SJSA1 (cell line): ENCODE results near the gene PCDHGA9. TPM values are rescaled to one million over a fixed set of nuclear protein-coding genes. Genes with fewer than 3 reads are reported as not detected.
"Not testable (repeated sequence)": the region's sequence is repeated elsewhere in the genome, so short reads cannot be mapped to it uniquely, and the experiment has no call there.

Source experiments
- DNase-seq, 2 experiments: peaks; one replicate each; pipeline ENCODE4 v3.0.0-alpha.2; 2015 to 2020; ENCODE audit warnings: low spot score in 2 of 2, low read depth in 1 of 2
- H3K27ac ChIP-seq: fragments of 250-450 bp; sonication (Bioruptor Pico); 2 replicates; pipeline ENCODE4 v1.5.1; 2020; ENCODE audit warnings: mild to moderate bottlenecking, moderate library complexity
- H3K27me3 ChIP-seq: fragments of 250-450 bp; sonication (Bioruptor Pico); replicated peaks from 2 replicates; pipeline ENCODE4 v1.5.1; 2020; ENCODE audit warnings: mild to moderate bottlenecking, moderate library complexity
- H3K36me3 ChIP-seq: fragments of 250-450 bp; sonication (Bioruptor Pico); 2 replicates; pipeline ENCODE4 v1.5.1; 2020; ENCODE audit warnings: mild to moderate bottlenecking
- H3K4me1 ChIP-seq: fragments of 250-450 bp; sonication (Bioruptor Pico); replicated peaks from 2 replicates; pipeline ENCODE4 v1.6.1; 2021; ENCODE audit warnings: mild to moderate bottlenecking
- H3K4me3 ChIP-seq: fragments of 250-450 bp; sonication (Bioruptor Pico); 2 replicates; pipeline ENCODE4 v1.5.1; 2020; ENCODE audit warnings: mild to moderate bottlenecking
- H3K9me3 ChIP-seq: fragments of 250-450 bp; sonication (Bioruptor Pico); replicated peaks from 2 replicates; pipeline ENCODE4 v1.5.1; 2020; ENCODE audit warnings: mild to moderate bottlenecking
- total RNA-seq: library from RNA; depleted of rRNA; stranded (reverse); fragments of >200 nt; shearing (Covaris generic); gene quantifications from 2 replicates; pipeline ENCODE4 v1.2.3, GENCODE V29; 2014

PCDHGA9 gene
- total RNA-seq, 1 experiment from 2014 or later: 0.55 TPM

- Histone ChIP-seq H3K27ac (no peak within 1 kb of the TSS), H3K27me3 (no peaks in the 10 kb centered on the region), H3K9me3 (peaks cover 40% of the 10 kb centered on the region), H3K4me3 (no peak within 1 kb of the TSS), H3K4me1 (no peaks in the 10 kb centered on the region), H3K36me3 (no peaks in the 10 kb centered on the region)
- no peak for DNase-seq
Measured at GRCh38 chr5:141392429-141393198, 10.0 kb upstream of the PCDHGA9 start, which contains the start of gene PCDHGA8. Gene PCDHGA8 (plus strand): TSS chr5:141392633. CDS start chr5:141392814, 181 bp downstream.

DNA sequence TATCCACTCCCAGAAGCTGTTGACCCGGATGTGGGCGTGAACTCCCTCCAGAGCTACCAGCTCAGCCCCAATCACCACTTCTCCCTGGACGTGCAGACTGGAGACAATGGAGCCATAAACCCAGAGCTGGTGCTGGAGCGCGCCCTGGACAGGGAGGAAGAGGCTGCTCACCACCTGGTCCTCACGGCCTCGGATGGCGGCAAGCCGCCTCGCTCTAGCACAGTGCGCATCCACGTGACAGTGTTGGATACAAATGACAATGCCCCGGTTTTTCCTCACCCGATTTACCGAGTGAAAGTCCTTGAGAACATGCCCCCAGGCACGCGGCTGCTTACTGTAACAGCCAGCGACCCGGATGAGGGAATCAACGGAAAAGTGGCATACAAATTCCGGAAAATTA, 9.3 kb upstream of the PCDHGA9 start:
- DNase-seq: no peak
- Histone ChIP-seq H3K27me3 (no peaks in the 10 kb centered on the region), H3K27ac (no peak overlapping the region), H3K4me3 (no peak overlapping the region), H3K36me3 (no peaks in the 10 kb centered on the region), H3K9me3 (peaks cover 39% of the 10 kb centered on the region), H3K4me1 (no peaks in the 10 kb centered on the region)

GRCh38 chr5:141394401-141395187, 8.0 kb upstream of the PCDHGA9 start:
- H3K9me3 ChIP-seq: peaks cover 39% of the 10 kb centered on the region
- H3K36me3 ChIP-seq, H3K27ac ChIP-seq, H3K27me3 ChIP-seq, H3K4me3 ChIP-seq, H3K4me1 ChIP-seq, DNase-seq: not testable (repeated sequence)

DNA sequence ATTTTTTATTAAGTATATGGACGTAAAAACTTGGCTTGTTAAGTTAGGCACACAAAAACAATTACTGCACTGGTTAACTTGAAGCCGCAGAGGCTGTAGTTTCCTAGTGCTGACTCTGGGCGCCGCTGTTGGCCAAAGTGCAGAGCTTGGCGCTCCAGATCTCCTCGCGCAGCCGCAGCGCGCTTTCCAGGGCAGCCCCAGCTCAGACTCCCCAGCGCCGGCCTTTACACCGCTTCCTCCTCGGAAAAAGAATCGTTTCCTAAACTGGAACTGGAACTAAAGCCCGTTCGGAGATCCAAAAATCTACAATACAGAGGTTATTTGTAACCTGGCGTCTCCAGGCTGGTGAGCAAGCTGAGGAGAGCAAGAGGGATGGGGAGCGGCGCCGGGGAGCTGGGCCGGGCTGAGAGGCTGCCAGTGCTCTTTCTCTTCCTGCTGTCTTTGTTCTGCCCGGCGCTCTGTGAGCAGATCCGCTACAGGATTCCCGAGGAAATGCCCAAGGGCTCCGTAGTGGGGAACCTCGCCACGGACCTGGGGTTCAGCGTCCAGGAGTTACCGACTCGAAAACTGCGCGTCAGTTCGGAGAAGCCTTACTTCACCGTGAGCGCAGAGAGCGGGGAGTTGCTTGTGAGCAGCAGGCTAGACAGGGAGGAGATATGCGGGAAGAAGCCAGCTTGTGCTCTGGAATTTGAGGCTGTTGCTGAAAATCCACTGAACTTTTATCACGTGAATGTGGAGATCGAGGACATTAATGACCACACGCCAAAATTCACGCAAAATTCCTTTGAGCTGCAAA, 4.6 kb upstream of the PCDHGA9 start, which contains the start of gene PCDHGB5:
Gene PCDHGB5 (plus strand): TSS at position 192 of the 796 bp plus-strand sequence. CDS start 181 bp downstream, at position 373.
- not testable (repeated sequence) for H3K4me1 ChIP-seq, DNase-seq, H3K27ac ChIP-seq, H3K36me3 ChIP-seq, H3K27me3 ChIP-seq, H3K4me3 ChIP-seq
- H3K9me3 ChIP-seq: peaks cover 41% of the 10 kb centered on the region

GRCh38 chr5:141398608-141399007, 4.0 kb upstream of the PCDHGA9 start:
- no peaks in the 10 kb centered on the region for H3K36me3 ChIP-seq
- H3K9me3 ChIP-seq: peaks cover 40% of the 10 kb centered on the region
- H3K27me3 ChIP-seq: no peaks in the 10 kb centered on the region
- no peaks in the 10 kb centered on the region for H3K4me1 ChIP-seq
- H3K4me3 ChIP-seq: no peak overlapping the region
- DNase-seq: no peak
- no peak overlapping the region for H3K27ac ChIP-seq

GRCh38 chr5:141399555-141400258, 2.9 kb upstream of the PCDHGA9 start:
- H3K4me3 ChIP-seq: no peak overlapping the region
- no peak overlapping the region for H3K27ac ChIP-seq
- no peaks in the 10 kb centered on the region for H3K27me3 ChIP-seq
- H3K4me1 ChIP-seq: no peaks in the 10 kb centered on the region
- no peaks in the 10 kb centered on the region for H3K36me3 ChIP-seq
- peaks cover 31% of the 10 kb centered on the region for H3K9me3 ChIP-seq
- DNase-seq: no peak

DNA sequence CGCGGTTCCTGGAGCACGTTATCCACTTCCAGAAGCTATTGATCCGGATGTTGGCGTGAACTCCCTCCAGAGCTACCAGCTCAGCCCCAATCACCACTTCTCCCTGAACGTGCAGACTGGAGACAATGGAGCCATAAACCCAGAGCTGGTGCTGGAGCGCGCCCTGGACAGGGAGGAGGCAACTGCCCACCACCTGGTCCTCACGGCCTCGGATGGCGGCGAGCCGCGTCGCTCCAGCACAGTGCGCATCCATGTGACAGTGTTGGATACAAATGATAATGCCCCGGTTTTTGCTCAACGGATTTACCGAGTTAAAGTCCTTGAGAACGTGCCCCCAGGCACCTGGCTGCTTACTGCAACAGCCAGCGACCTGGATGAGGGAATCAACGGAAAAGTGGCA, 809 bp downstream of the PCDHGA9 start:
- no peak overlapping the region for H3K4me3 ChIP-seq
- H3K27ac ChIP-seq: no peak overlapping the region
- no peaks in the 10 kb centered on the region for H3K4me1 ChIP-seq
- H3K9me3 ChIP-seq: peaks cover 21% of the 10 kb centered on the region
- no peak for DNase-seq
- H3K27me3 ChIP-seq: no peaks in the 10 kb centered on the region
- H3K36me3 ChIP-seq: no peaks in the 10 kb centered on the region

DNA sequence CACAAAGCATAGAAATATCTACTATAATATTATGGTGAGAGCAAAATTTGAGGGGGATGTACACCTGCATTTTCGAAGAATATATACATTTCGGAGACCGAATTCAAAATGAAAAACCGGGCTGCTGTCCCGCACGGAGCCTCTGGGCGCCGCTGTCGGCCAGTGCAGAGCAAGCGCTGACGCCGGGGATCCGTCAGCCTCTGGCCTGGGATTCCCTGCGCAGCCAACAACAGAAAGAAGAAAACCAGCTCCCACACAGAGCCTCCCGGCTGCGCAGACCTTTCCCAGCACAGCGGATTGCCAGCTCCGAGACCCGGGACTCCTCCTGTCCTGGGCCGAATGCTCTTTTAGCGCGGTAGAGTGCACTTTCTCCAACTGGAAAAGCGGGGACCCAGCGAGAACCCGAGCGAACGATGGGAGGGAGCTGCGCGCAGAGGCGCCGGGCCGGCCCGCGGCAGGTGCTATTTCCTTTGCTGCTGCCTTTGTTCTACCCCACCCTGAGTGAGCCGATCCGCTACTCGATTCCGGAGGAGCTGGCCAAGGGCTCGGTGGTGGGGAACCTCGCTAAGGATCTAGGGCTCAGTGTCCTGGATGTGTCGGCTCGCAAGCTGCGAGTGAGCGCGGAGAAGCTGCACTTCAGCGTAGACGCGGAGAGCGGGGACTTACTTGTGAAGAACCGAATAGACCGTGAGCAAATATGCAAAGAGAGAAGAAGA, 5.4 kb downstream of the PCDHGA9 start, which contains the start of gene PCDHGB6:
Gene PCDHGB6 (plus strand): TSS at position 232 of the 716 bp plus-strand sequence. CDS start 182 bp downstream, at position 414.
- not testable (repeated sequence) for H3K27ac ChIP-seq, DNase-seq, H3K27me3 ChIP-seq, H3K36me3 ChIP-seq, H3K4me3 ChIP-seq, H3K4me1 ChIP-seq
- peaks cover 14% of the 10 kb centered on the region for H3K9me3 ChIP-seq

GRCh38 chr5:141409598-141410306, 7.2 kb downstream of the PCDHGA9 start:
- Histone ChIP-seq H3K27ac (no peak overlapping the region), H3K4me1 (no peaks in the 10 kb centered on the region), H3K4me3 (no peak overlapping the region), H3K27me3 (no peaks in the 10 kb centered on the region), H3K36me3 (no peaks in the 10 kb centered on the region), H3K9me3 (peaks cover 17% of the 10 kb centered on the region)
- no peak for DNase-seq

DNA sequence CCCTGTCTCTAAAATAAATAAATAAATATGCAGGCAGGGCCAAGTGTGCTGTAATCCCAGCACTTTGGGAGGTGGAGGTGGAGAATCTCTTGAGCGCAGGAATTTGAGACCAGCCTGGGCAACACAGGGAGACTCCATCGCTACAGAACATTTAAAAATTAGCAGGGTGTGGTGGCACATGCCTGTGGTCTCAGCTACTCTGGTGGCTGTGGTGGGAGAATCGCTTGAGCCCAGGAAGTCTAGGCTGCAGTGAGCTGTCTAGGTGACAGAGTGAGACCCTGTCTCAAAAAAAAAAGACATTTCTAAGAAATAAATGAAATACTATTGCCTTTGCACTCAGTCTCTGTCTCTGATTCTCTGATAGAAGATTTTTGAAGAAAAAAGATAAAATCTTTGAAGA, 9.0 kb downstream of the PCDHGA9 start:
- peaks cover 17% of the 10 kb centered on the region for H3K9me3 ChIP-seq
- H3K4me1 ChIP-seq: no peaks in the 10 kb centered on the region
- H3K4me3 ChIP-seq: no peak overlapping the region
- no peak overlapping the region for H3K27ac ChIP-seq
- H3K27me3 ChIP-seq: no peaks in the 10 kb centered on the region
- H3K36me3 ChIP-seq: no peaks in the 10 kb centered on the region
- peak in 1 of 2 experiments; percentile 9 for DNase-seq

DNA sequence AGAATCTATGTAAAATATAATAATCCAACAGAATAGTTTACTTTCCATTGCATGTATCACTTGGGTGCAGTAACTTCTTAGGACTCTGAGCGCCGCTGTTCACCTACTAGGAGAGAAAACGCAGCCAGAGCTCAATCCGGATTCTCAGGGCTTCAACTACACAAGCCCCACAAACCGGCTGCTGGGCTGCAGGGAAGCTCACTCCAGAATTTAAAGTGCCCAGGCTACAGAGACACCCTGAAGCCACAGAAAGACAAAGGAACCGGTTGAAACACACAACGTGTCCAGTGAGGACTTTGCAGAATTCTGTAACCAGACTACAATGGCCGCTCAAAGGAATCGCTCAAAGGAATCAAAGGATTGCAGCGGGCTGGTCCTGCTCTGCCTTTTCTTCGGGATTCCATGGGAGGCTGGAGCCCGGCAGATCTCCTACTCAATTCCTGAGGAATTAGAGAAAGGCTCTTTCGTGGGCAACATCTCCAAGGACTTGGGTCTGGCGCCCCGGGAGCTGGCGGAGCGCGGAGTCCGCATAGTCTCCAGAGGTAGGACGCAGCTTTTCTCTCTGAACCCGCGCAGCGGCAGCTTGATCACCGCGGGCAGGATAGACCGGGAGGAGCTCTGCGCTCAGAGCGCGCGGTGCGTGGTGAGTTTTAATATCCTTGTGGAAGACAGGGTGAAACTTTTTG, 10.4 kb downstream of the PCDHGA9 start, which contains the start of gene PCDHGA10:
Gene PCDHGA10 (plus strand): TSS at position 134 of the 686 bp plus-strand sequence. CDS start 189 bp downstream, at position 323.
- Histone ChIP-seq H3K4me1 (no peaks in the 10 kb centered on the region), H3K27ac (no peak within 1 kb of the TSS), H3K9me3 (peaks cover 14% of the 10 kb centered on the region), H3K4me3 (0 out of 2 replicates have a peak within 1 kb of the TSS, but pooled peaks have one; percentile 4), H3K27me3 (no peaks in the 10 kb centered on the region), H3K36me3 (no peaks in the 10 kb centered on the region)
- DNase-seq: peak in 1 of 2 experiments; percentile 37
